Heart left ventricle (tissue), 13 donors: ENCODE data around the gene LRRC27.

ENCODE experiments used
- POLR2A ChIP-seq, 2 donors: fragments of 450-650 bp; IDR thresholded peaks; one replicate each; pipeline ENCODE4 v1.6.1; 2017; ENCODE audit warnings: antibody characterized with exemption in 2 of 2, mild to moderate bottlenecking in 2 of 2, moderate library complexity in 2 of 2
- TF ChIP-seq, protein P1 (sequence below), 12 donors: fragments of 200-600 bp; sonication (generic) in 4 of 12; IDR thresholded peaks; one replicate each; pipeline versions ENCODE4 v1.5.0 to v1.8.0; 2018 to 2022; ENCODE audit warnings: antibody characterized with exemption in 12 of 12, mild to moderate bottlenecking in 5 of 12
- donor health status: ischemic (EF 13 %, LVEDD 7.1; RV severe dilation, severe dysfunction).
- donor health status: DM: no; HTN: yes; CAD: no.
- donor health status: DM: no; HTN: no; CAD: no.
- donor health status: ischemic (EF 25% LVEDD 6.9; RV normal size, moderate dysfunction).
- donor health status: ischemic (EF 25% LVEDD 5.7; RV mildly dilated, moderate dysfunction).
- donor health status: ischemic (EF 35%, LVEDD 5.7; RV mildly dilated, moderate dysfunction).
- donor health status: nonischemic (EF 11% LVEDD 7.7; RV severe dilation, severe dysfunction).
- donor health status: DM: yes; HTN: yes; CAD: no.
- donor health status: PGD.
- donor health status: ischemic (EF 29% LVEDD 5.4; RV normal size, mild dysfunction).
- donor health status: nonischemic (EF 23%, LVEDD 6.1; RV moderate dilation, normal function).

- TF ChIP-seq, protein P1, sequence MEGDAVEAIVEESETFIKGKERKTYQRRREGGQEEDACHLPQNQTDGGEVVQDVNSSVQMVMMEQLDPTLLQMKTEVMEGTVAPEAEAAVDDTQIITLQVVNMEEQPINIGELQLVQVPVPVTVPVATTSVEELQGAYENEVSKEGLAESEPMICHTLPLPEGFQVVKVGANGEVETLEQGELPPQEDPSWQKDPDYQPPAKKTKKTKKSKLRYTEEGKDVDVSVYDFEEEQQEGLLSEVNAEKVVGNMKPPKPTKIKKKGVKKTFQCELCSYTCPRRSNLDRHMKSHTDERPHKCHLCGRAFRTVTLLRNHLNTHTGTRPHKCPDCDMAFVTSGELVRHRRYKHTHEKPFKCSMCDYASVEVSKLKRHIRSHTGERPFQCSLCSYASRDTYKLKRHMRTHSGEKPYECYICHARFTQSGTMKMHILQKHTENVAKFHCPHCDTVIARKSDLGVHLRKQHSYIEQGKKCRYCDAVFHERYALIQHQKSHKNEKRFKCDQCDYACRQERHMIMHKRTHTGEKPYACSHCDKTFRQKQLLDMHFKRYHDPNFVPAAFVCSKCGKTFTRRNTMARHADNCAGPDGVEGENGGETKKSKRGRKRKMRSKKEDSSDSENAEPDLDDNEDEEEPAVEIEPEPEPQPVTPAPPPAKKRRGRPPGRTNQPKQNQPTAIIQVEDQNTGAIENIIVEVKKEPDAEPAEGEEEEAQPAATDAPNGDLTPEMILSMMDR (IDR thresholded peaks at IDR 0.05): no peak
- TF ChIP-seq POLR2A (IDR thresholded peaks at IDR 0.05): no peak
Measured at GRCh38 chr10:132366499-132366898, 34.5 kb downstream of the LRRC27 start.
